ENCODE measurements around the gene LRRC56.

The LRRC56 gene

DNA sequence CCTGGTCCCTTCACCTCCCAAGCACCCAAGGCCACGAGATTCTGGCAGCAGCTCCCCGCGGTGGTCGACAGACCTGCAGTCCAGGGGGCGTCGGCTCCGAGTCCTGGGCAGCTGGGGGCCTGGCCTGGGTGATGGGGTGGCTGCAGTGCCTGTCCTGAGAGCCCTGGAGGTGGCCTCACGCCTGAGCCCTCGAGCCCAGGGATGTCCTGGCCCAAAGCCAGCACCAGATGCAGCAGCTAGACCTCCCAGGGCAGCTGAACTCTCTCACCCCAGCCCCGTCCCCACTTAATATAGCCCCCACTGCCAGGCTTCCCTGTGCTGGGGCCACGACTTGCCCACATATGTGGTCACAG, 16.6 kb downstream of the LRRC56 start:
- H3K4me3 ChIP-seq (ENCODE audit: low read depth, low read length), result no peak overlapping the region

DNA sequence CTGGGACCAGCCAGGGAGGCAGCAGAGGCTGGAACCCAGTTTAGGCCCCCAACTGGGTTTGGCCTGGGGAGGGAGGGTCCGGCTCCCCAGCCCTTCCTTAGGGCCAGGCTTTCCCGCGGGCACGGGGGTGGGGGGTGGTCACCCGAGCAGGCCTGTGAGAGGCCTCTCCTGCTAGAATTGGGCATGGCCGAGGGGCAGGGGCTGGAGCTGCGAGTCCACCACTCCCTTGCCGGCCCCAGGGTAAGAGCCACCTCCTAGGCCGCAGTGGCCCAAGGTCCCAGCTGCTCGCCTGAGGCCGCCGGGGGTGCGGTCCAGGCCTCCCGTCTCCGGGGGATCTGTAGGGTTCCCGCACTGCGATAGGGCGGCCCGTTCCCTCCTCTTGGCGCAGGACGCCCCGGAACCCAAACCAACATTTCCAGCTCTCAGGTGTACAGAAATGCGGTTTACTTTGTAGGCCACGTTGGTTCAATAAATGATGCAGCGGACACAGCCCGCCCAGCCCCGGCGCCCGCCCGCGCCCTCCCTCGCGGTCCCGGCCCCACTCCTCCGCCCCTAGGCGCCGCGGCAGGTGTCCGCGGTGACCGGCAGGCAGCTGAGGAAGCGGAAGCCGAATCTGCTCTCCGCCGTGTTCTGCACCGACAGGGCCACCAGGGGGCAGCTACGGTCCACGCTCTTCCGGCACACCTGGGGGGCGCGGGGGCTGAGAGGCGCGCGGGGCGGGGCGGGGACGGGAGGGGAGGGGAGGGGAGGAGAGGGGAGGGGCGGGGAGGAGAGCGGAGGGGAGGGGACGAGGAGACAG, 17.3 kb downstream of the LRRC56 start:
- TF ChIP-seq, protein P1, sequence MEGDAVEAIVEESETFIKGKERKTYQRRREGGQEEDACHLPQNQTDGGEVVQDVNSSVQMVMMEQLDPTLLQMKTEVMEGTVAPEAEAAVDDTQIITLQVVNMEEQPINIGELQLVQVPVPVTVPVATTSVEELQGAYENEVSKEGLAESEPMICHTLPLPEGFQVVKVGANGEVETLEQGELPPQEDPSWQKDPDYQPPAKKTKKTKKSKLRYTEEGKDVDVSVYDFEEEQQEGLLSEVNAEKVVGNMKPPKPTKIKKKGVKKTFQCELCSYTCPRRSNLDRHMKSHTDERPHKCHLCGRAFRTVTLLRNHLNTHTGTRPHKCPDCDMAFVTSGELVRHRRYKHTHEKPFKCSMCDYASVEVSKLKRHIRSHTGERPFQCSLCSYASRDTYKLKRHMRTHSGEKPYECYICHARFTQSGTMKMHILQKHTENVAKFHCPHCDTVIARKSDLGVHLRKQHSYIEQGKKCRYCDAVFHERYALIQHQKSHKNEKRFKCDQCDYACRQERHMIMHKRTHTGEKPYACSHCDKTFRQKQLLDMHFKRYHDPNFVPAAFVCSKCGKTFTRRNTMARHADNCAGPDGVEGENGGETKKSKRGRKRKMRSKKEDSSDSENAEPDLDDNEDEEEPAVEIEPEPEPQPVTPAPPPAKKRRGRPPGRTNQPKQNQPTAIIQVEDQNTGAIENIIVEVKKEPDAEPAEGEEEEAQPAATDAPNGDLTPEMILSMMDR (IDR thresholded peaks at IDR 0.05; ENCODE audit: borderline replicate concordance, insufficient read depth, low read depth, low read length), result peak; percentile 78
- H3K4me3 ChIP-seq (ENCODE audit: low read depth, low read length), result no peak overlapping the region

More for the DNA sequence above, 16.6 kb downstream of the LRRC56 start:
- TF ChIP-seq, protein P1 (IDR thresholded peaks at IDR 0.05; ENCODE audit: borderline replicate concordance, insufficient read depth, low read depth, low read length), result no peak

DNA sequence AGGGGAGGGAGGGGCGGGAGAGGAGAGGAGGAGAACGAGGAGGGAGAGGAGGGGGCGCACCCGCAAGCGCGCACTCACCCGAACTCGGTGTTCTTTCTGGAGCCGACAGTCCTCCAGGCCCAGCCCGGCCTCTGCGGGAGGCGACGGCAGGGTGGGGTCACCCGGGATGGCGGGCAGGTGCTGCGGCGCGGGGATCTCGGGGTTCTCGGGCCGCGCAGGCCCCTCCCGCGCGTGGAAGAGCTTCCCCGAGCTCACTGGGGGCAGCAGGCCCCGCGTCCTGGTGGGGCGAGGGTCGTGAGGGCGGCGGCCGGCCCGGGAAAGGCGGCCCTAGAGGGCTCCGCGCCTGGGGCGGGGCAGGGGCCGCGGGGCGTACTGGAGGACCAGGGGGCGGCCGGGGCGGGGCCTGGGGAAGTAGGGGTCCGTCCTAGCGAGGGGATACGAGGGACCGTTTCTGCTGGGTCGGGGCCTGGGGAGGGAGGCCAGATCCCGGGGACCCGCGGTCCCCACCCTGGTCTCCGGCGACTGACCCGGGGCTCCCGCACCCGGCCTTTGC, 18.0 kb downstream of the LRRC56 start:
- TF ChIP-seq, protein P1 (IDR thresholded peaks at IDR 0.05; ENCODE audit: borderline replicate concordance, insufficient read depth, low read depth, low read length), result no peak
- H3K4me3 ChIP-seq (ENCODE audit: low read depth, low read length), result no peak overlapping the region

DNA sequence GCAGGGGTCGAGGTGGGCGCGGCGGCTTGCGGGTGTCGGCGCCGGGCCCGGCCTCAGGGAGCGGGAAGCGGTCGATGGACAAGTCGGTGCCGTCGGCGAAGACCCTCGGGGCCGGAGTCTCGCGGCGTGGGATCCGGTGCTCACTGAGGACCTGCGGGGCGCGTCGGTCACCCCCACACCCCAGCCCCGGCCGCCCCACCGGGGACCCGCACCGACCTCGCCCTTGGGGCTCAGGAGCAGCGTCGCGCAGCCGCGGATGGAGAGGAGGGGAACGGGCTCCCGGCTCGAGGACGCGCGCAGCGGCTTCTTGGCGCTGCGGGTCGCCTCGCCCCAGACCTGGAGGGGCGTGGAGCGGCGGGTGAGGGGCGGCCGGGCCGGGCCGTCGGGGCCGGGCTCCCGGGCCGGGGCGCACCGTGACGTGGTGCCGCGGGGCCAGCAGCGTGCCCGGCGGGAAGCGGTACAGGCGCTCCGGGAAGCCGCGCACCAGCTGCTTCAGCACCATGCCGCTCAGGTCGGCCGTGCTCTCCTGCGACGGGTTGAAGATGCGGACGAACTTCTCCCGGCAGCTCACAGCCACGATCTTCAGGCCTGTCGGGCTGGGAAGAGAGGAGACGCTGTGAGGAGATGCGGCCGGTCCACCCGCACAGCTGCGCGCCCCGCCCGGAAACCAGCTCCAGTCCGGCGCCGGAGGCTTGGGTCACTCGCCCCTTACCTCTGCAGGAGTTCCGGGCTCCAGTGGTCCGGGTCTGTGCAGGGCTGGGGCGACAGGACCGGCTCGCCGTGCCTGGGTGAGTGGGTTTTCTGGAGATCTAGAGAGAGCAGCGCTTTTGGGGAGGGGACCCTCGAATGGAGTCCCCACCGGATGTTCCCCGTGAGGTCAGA, 18.7 kb downstream of the LRRC56 start:
- TF ChIP-seq, protein P1 (IDR thresholded peaks at IDR 0.05; ENCODE audit: borderline replicate concordance, insufficient read depth, low read depth, low read length), result no peak
- no peak overlapping the region for H3K4me3 ChIP-seq (ENCODE audit: low read depth, low read length)

DNA sequence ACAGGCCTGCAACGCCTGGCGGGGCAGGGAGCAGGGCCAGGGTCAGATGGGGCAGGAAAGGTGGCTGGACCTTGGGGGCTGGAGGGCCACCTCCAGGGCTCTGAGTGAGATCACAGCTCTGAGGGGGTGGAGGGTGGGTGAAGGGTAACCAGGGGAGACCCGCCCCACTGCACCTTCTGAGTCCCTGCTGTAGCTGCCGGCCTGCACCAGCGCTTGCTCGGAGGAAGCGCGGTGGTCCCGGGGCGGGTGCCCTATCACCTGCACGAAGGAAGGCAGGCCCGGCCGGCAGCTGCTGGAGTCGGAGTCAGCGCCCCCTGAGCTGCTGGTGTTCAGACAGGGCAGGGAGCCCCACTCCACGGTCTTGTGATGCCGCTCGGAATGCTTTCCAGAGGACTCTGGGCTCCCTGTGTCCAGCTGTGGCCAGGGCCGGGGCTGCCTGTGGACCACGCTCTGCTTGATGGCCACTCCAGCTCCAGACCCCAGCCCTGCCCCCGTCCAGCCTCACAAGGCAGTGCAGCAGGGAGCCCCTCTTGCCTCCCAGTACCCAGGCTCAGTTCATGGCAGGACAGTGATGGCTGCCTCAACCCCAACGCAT, 19.4 kb downstream of the LRRC56 start:
- TF ChIP-seq, protein P1 (IDR thresholded peaks at IDR 0.05; ENCODE audit: borderline replicate concordance, insufficient read depth, low read depth, low read length), result no peak
- no peak overlapping the region for H3K4me3 ChIP-seq (ENCODE audit: low read depth, low read length)

DNA sequence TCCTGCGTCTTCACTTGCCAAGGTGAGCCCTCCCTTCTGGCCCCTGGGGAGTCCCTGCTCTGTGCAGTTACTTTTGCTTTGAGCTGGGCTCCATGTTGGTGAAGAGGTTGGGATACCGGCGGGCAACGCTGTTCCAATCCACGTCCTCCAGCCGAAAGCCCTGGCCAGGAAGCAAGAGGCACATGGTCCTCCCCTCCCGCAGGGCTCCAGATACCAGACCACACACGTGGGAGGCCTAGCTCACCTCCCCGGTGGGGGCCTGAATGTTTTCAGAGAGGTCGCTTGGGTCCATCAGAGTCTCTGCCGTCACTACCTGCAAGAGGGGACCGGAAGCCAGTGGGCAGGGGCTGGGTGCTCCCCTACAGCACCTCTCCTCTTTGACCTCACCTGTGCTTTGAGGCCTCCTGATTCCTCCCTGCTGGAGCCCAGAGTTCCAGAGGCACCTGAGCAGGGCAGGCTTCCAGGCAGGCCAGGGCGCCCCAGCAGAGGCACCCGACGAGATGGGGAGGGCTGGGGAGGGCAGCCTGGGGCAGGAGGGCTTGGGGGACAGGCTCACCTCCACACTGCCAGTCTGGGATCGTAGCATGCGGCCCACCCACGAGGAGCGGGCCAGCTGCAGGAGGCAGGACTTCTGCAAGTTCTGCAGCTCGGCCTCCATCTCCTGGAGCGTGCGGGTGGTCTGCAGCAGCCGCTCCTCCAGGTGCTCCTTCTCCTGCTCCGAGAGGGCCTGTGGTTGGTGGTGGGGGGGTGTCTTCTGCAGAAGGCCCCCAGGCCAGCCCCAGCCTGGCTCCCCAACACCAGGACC, 20.2 kb downstream of the LRRC56 start:
- H3K4me3 ChIP-seq (ENCODE audit: low read depth, low read length), result no peak overlapping the region
- TF ChIP-seq, protein P1 (IDR thresholded peaks at IDR 0.05; ENCODE audit: borderline replicate concordance, insufficient read depth, low read depth, low read length), result no peak

Data from GM12875 (cell line).